GM12873 (cell line): ENCODE measurements around the gene GPRIN2.

Source experiments
- CTCF ChIP-seq: IDR thresholded peaks from 2 replicates; pipeline ENCODE4 v1.5.1; 2012; ENCODE audit warnings: low read depth, mild to moderate bottlenecking, moderate library complexity, low read length, control low read depth; ENCODE audit not compliant: insufficient read depth; ENCODE audit errors: missing control alignments

GPRIN2 gene

GRCh38 chr10:46539596-46540411 lies 16.7 kb downstream of the GPRIN2 start:
- no peak for TF ChIP-seq CTCF

- TF ChIP-seq CTCF, result no peak
Measured at GRCh38 chr10:46538717-46539426, 17.6 kb downstream of the GPRIN2 start.

GRCh38 chr10:46538155-46538554 lies 18.3 kb downstream of the GPRIN2 start:
- no peak for TF ChIP-seq CTCF

DNA sequence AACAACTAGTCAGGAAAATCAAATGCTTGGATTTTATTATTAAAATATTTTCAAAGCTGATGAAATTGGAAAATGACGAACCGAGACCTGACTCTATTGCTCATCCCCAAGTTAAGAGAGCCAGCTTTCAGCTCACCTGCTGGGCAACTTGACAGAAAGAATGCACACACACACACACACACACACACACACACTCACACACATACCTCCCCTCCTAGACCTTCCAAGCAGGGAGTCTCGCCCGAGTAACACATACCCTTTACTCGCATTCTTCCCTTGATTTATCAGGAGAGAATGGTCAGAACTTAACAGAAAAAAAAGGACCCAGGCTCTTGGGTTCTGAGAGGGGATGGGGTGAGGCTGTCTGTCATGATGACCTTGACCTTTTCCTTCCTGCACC lies 19.1 kb downstream of the GPRIN2 start:
- TF ChIP-seq CTCF, result no peak

DNA sequence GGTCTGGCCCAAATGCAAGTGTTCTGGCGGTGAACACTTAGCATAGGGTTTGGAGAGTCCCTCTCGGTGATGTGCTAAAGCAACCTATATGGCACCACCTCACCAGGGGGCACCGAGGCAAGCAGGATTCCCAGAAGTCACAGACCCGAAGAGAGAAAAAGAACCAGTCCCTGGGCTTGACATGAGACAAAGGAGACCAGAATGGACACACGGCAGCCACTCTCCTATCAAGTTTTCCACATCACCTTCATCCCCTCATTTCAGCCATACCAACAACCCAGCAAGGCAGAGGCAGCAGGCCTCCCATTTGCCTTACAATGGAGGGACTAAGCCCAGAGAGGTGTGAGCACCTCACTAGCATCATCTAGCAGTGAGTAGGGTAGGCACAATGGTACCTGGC lies 19.7 kb downstream of the GPRIN2 start:
- TF ChIP-seq CTCF, result no peak

- TF ChIP-seq CTCF, result no peak
Measured at GRCh38 chr10:46536171-46536570, 20.3 kb downstream of the GPRIN2 start.

DNA sequence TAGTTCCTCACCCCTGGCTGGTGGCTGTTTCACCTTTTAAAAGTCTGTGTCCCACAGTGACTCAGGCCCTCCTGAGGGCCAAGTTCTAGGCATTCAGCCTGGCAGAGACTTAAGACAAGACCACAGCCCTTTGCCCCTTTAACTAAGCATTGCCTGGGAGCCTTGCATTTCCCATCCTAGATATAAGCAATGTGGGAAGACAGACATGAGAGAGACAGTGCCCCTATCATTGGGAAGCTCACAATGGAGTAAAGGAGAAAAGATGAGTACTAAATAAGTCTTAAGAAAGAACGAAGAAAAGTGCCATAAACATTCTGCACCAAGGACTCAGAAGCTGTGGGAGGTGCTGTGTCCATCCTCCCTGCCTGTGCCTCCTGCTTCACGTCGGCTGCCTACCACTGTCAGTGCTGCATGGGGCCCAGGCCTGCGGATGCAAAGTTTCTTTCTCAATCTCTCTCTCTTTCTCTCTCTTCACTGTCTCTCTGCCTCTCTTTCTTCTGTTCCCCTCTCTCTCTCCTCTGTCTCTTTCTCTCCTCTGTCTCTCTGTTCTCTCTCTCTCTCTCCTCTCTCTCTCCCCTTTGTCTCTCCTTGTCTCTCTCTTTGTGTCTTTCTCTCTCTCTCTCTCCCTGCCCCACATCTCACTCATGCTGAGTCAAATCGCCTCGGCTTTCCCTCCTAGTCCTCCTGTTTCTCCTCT lies 21.5 kb downstream of the GPRIN2 start:
- no peak for TF ChIP-seq CTCF
